HUDEP-2 (cell line): ENCODE measurements around the gene CELA1.
"Not testable (repeated sequence)": the region's sequence is repeated elsewhere in the genome, so short reads cannot be mapped to it uniquely, and the experiment has no call there.

Source experiments
- DNase-seq, 76 experiments: peaks; one replicate each; lab custom pipeline; 2025; ENCODE audit not compliant: unreplicated experiment in 76 of 76; lab: John Stamatoyannopoulos, UW

Gene CELA1

DNA sequence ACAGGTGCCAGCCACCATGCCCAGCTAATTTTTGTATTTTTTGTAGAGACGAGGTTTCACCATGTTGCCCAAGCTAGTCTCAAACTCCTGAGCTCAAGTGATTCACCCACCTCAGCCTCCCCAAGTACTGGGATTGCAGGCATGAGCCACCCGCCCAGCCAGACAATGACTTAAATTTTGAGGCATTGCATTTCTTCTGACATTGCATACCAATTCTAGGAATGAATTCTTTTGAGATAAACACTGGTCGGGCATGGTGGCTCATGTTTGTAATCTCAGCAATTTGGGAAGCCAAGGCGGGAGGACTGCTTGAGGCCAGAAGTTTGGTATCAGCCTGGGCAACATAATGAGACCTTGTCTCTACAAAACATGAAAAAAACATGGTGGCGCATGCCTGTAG lies 2.5 kb upstream of the CELA1 start:
- DNase-seq, result no peak

GRCh38 chr12:51348116-51348515 lies 1.6 kb upstream of the CELA1 start:
- no peak for DNase-seq

GRCh38 chr12:51345681-51346080 lies 798 bp downstream of the CELA1 start:
- DNase-seq, result no peak

GRCh38 chr12:51343201-51343600 lies 3.3 kb downstream of the CELA1 start:
- DNase-seq, result no peak

GRCh38 chr12:51342416-51342815 lies 4.1 kb downstream of the CELA1 start:
- DNase-seq, result no peak

DNA sequence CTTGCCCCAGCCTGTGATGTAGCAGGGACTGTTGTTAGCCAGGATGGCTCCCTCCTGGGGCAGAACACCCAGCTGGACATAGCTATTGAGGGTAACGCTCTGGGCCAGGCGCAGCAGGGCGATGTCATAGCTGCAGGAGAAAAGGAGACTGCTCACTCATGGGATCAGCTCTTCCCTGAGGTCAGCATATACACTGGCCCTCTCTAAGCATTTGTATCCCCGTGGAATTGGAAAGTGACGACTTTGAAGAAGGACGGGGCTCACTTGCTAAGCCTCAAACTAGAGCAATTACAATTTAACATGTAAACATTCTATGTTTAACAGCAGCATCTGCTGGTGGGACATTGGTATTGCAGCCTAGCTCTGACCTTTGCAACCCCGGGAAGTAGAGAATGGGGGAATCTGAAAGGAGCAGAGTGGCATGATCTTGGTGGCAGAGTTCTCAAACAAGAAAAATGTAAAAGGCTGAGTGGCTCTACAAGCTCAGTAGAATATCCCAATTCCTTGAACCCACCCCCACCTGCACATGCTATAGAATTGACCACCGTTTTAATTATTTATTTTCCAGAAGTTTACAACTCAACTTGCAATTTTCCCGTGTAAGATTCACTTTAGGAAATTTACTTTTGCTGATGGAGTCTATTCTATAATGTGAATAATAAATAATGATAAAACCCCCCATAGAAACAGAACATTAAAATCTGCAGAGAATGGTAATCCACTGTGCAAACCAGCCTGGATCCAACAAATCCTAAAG lies 5.0 kb downstream of the CELA1 start:
- DNase-seq, result peak in 52 of 76 experiments; percentile 7 to 72 (median 34)

GRCh38 chr12:51339750-51340149 lies 6.7 kb downstream of the CELA1 start:
- no peak for DNase-seq

- not testable (repeated sequence) for DNase-seq
Observed at GRCh38 chr12:51337336-51337735, 9.1 kb downstream of the CELA1 start.

DNA sequence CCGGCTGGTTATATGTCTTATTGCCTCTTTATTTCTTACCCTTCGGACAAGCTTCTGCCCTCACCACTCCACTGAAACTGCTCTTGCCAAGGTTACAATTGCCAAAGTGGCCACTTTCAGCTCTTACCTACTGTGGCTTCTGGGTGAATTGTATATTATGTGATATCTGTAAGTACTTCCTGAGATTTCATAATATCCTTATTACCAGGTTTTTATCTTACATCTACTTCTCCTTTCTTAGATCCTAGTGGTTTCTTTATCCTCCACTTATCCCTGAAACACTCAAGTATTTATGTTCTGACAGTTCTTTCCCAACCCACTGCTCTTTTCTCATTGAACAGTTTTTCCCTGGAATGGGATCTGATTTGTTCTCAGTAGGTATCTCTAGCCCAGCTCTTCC lies 10.5 kb downstream of the CELA1 start:
- DNase-seq, result no peak

GRCh38 chr12:51334764-51335163 lies 11.7 kb downstream of the CELA1 start:
- DNase-seq, result no peak

- DNase-seq, result no peak
Observed at GRCh38 chr12:51333536-51333935, 12.9 kb downstream of the CELA1 start.

DNA sequence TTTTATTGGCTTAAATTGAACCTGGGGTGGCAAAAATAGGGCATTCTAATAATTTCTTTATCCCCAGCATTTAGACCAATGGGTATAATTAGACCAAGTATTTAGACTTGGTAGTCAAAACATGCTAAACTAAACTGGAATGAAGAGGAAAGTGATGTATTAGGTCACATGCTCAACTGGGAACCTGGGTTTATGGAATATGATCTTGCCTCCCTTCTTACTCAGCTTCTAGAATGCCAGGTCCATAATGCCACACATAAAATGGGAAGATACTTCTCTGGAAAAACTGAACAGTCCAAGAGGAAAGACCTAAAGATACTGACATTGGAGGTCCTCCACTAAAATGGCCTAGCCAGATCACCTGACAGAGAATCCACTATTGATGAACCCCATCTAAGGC lies 16.3 kb downstream of the CELA1 start:
- DNase-seq, result no peak

DNA sequence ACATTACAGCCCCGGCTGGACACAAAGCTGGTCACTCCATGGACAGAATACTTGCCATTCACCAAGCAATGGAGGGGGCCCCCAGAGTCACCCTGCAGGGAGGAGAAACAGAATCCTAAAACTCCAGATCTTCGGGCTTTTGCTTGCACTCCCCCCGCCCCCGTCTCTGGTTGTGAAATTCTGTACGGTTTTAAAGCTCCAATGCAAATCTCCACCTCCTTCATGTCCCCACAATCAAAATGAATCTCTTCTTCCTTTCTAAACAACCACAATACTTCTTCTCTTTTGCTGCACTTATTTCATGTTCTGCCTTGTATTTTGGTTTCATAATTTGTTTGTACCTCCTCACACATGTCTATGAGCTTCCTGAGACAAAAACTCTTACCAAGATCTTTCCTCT lies 16.7 kb downstream of the CELA1 start:
- DNase-seq, result no peak

DNA sequence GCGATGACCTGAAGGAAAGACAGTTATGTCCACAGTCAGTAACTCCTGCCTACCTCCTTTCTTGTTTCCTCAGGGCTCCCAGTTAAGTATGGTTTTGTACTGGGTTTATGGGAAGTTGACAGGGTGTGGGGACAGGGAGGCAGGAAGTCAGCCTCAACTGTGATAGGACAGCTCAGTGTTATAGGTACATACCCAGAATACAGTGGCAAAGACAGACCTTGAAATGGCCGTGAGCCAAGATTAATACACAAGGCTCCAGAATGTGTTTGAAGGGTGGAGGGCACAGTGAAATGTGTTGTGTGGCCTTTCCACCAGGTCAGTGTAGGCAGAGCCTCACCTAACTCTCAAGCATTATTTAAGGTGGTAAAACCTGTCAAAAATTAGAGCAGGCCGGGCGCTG lies 17.9 kb downstream of the CELA1 start:
- DNase-seq, result no peak

GRCh38 chr12:51326698-51327439 lies 19.6 kb downstream of the CELA1 start:
- DNase-seq, result peak in 12 of 76 experiments; percentile 6 to 44 (median 18)

GRCh38 chr12:51324953-51325352 lies 21.5 kb downstream of the CELA1 start:
- DNase-seq, result no peak

GRCh38 chr12:51323966-51324895 lies 22.2 kb downstream of the CELA1 start, which contains the start of gene BIN2:
Gene BIN2 (minus strand): TSS chr12:51324174. CDS start chr12:51324102, 72 bp downstream.
- peak in 26 of 76 experiments; percentile 9 to 57 (median 30) for DNase-seq

GRCh38 chr12:51323317-51323960 lies 23.0 kb downstream of the CELA1 start:
- DNase-seq, result peak in 2 of 76 experiments; percentile 8 to 14

DNA sequence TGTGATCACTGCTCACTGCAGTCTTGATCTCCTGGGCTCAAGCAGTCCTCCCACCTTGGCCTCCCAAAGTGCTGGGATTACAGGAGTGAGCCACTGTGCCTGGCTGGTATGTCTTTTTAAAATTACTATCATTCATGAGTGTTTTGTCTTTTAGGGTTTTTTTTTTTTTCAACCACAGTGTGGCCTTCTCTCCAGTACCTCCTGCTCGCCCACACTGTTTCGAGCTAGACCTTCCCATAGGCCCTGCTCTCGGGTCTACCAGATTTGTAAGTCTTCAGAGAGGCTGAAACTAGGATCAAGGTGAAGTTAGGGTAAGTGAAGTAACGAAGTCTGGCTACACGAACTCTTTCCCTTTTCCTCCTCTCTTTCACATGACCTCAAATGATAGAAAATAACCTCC lies 24.0 kb downstream of the CELA1 start:
- DNase-seq, result no peak

GRCh38 chr12:51321882-51322281 lies 24.6 kb downstream of the CELA1 start:
- no peak for DNase-seq
